ENCODE data around the gene PRSS23. TPM values are rescaled to one million over a fixed set of nuclear protein-coding genes. Genes with fewer than 3 reads are reported as not detected.

Gene PRSS23
- total RNA-seq, 2 donors from 2014 or later, result 90.3 to 253 TPM

GRCh38 chr11:86783661-86784060 lies 16.7 kb upstream of the PRSS23 start:
- no peaks in the 10 kb centered on the region for H3K9me3 ChIP-seq
- no peaks in the 10 kb centered on the region for H3K36me3 ChIP-seq
- H3K4me3 ChIP-seq, result no peak overlapping the region
- TF ChIP-seq CTCF (IDR thresholded peaks at IDR 0.05), result no peak
- DNase-seq (ENCODE audit: low spot score), result no peak
- H3K27me3 ChIP-seq (replicated peaks; ENCODE audit: insufficient read depth), result no peaks in the 10 kb centered on the region
- H3K4me1 ChIP-seq (ENCODE audit: control insufficient read depth in 1 of 2, low read depth in 2 of 2), result no peaks in the 10 kb centered on the region
- no peak overlapping the region for H3K27ac ChIP-seq
- no peak for ATAC-seq (ENCODE audit: insufficient number of reproducible peaks, low FRiP score, low read depth)

- Histone ChIP-seq H3K27me3 (replicated peaks; ENCODE audit: insufficient read depth) (no peaks in the 10 kb centered on the region), H3K36me3 (no peaks in the 10 kb centered on the region), H3K4me3 (no peak overlapping the region), H3K27ac (no peak overlapping the region), H3K9me3 (no peaks in the 10 kb centered on the region), H3K4me1 (ENCODE audit: control insufficient read depth in 1 of 2, low read depth in 2 of 2) (no peaks in the 10 kb centered on the region)
- TF ChIP-seq CTCF (IDR thresholded peaks at IDR 0.05), result no peak
- DNase-seq (ENCODE audit: low spot score), result no peak
- ATAC-seq (ENCODE audit: insufficient number of reproducible peaks, low FRiP score, low read depth), result no peak
Observed at GRCh38 chr11:86784241-86784681, 16.1 kb upstream of the PRSS23 start.

GRCh38 chr11:86785576-86785975 lies 14.8 kb upstream of the PRSS23 start:
- Histone ChIP-seq H3K4me1 (ENCODE audit: control insufficient read depth in 1 of 2, low read depth in 2 of 2) (peaks cover 0 to 4% of the 10 kb centered on the region in 2 donors), H3K4me3 (no peak overlapping the region), H3K27ac (no peak overlapping the region), H3K27me3 (replicated peaks; ENCODE audit: insufficient read depth) (no peaks in the 10 kb centered on the region), H3K36me3 (no peaks in the 10 kb centered on the region), H3K9me3 (no peaks in the 10 kb centered on the region)
- DNase-seq (ENCODE audit: low spot score) (no peak), ATAC-seq (ENCODE audit: insufficient number of reproducible peaks, low FRiP score, low read depth) (no peak)
- no peak for TF ChIP-seq CTCF (IDR thresholded peaks at IDR 0.05)

- Histone ChIP-seq H3K36me3 (no peaks in the 10 kb centered on the region), H3K27ac (no peak overlapping the region), H3K9me3 (no peaks in the 10 kb centered on the region), H3K4me1 (ENCODE audit: control insufficient read depth in 1 of 2, low read depth in 2 of 2) (peaks cover 0 to 14% of the 10 kb centered on the region in 2 donors), H3K27me3 (replicated peaks; ENCODE audit: insufficient read depth) (no peaks in the 10 kb centered on the region), H3K4me3 (no peak overlapping the region)
- TF ChIP-seq CTCF (IDR thresholded peaks at IDR 0.05), result no peak
- ATAC-seq (ENCODE audit: insufficient number of reproducible peaks, low FRiP score, low read depth), result no peak
- DNase-seq (ENCODE audit: low spot score), result no peak
Observed at GRCh38 chr11:86787018-86787536, 13.3 kb upstream of the PRSS23 start.

GRCh38 chr11:86787656-86788055 lies 12.7 kb upstream of the PRSS23 start:
- DNase-seq (ENCODE audit: low spot score), result no peak
- Histone ChIP-seq H3K9me3 (no peaks in the 10 kb centered on the region), H3K4me1 (ENCODE audit: control insufficient read depth in 1 of 2, low read depth in 2 of 2) (peaks cover 0 to 18% of the 10 kb centered on the region in 2 donors), H3K36me3 (no peaks in the 10 kb centered on the region), H3K4me3 (no peak overlapping the region), H3K27me3 (replicated peaks; ENCODE audit: insufficient read depth) (no peaks in the 10 kb centered on the region), H3K27ac (no peak overlapping the region)
- TF ChIP-seq CTCF (IDR thresholded peaks at IDR 0.05), result no peak
- ATAC-seq (ENCODE audit: insufficient number of reproducible peaks, low FRiP score, low read depth), result no peak
